K562 (cell line): ENCODE results near the gene UBALD2. TPM values are rescaled to one million over a fixed set of nuclear protein-coding genes. Genes with fewer than 3 reads are reported as not detected.

Experiments used
- GTF3C2 ChIP-seq: IDR thresholded peaks from 3 replicates; pipeline ENCODE4 v1.6.1; 2011; ENCODE audit warnings: borderline replicate concordance, mild to moderate bottlenecking, moderate library complexity; ENCODE audit not compliant: insufficient read length; ENCODE audit errors: extremely low read depth
- MED1 ChIP-seq: sonication (generic); formaldehyde crosslinking; IDR thresholded peaks from 2 replicates; pipeline ENCODE4 v1.8.1; 2023; ENCODE audit warnings: missing genetic modification reagents, borderline replicate concordance
- MNT ChIP-seq, 2 experiments: fragments of 450-650 bp; conservative IDR thresholded peaks; 2 replicates each; pipeline ENCODE4 v1.6.1; 2017; ENCODE audit warnings: mild to moderate bottlenecking in 2 of 2, moderate library complexity in 2 of 2
- REST ChIP-seq, 2 experiments: fragments of 450-650 bp; formaldehyde crosslinking in 1 of 2; IDR thresholded peaks; 2 replicates each; pipeline versions ENCODE4 v1.4.0 to v1.6.1; 2014 to 2020; ENCODE audit warnings: mild to moderate bottlenecking in 2 of 2, borderline replicate concordance in 1 of 2, low read depth in 1 of 2
- ZNF511 ChIP-seq: sonication (generic); formaldehyde crosslinking; IDR thresholded peaks from 2 replicates; pipeline ENCODE4 v1.8.0; 2022; ENCODE audit warnings: mild to moderate bottlenecking, missing genetic modification reagents
- ZNF639 ChIP-seq, 2 experiments: fragments of 200-800 bp in 1 of 2; sonication (Bioruptor generic) in 1 of 2; sonication (generic) in 1 of 2; formaldehyde crosslinking in 1 of 2; IDR thresholded peaks in 1 of 2; conservative IDR thresholded peaks in 1 of 2; 2 replicates each; pipeline versions ENCODE4 v1.5.0 to v1.6.1; 2016 to 2020; ENCODE audit warnings: missing compliant biosample characterization in 1 of 2, missing genetic modification characterization in 1 of 2, missing genetic modification reagents in 1 of 2
- polyA plus RNA-seq, 8 experiments: library from polyadenylated mRNA; depleted of rRNA in 4 of 8; stranded (reverse) in 5 of 8; unstranded in 3 of 8; fragments of >200 nt; fragmentation: Nextera tagmentation in 2 of 8; fragmentation: Illumina TruSeq in 1 of 8; extraction: Ambion mirVana in 2 of 8; extraction: Trizol in 1 of 8; gene quantifications; 2 replicates each; pipeline versions ENCODE4 v1.2.1 to v1.2.3, GENCODE V29; 2011 to 2014; ENCODE audit warnings: inconsistent platforms in 1 of 8, missing spikeins in 1 of 8
- total RNA-seq, 7 experiments: library from RNA; depleted of rRNA in 6 of 7; stranded (reverse); fragments of >200 nt in 6 of 7; fragmentation: Illumina TruSeq in 2 of 7; extraction: Trizol in 2 of 7; gene quantifications; 2 replicates each; pipeline versions ENCODE4 v1.2.1 to v1.2.3, GENCODE V29; 2011 to 2021; ENCODE audit warnings: low replicate concordance in 1 of 7

Gene UBALD2
- total and polyA plus RNA-seq, 9 of the 15 experiments (the other 6 are each of a cell fraction or from before 2014, with no cell fraction given), result 2.3 to 94.1 (median 25.3) TPM

GRCh38 chr17:76246080-76247066 is 18.8 kb upstream of the UBALD2 start (continued):
- TF ChIP-seq REST (IDR thresholded peaks at IDR 0.05; ENCODE audit: borderline replicate concordance), result 0 out of 2 replicates have a peak, but pooled peaks have one; percentile 9
- no peak for TF ChIP-seq REST (CRISPR knock-in tag; IDR thresholded peaks at IDR 0.05; ENCODE audit: low read depth)
- no peak for TF ChIP-seq GTF3C2
- TF ChIP-seq ZNF511 (CRISPR knock-in tag), result peak; percentile 41; the same call in 1 of the 2 replicates
- no peak for TF ChIP-seq ZNF639 (CRISPR knock-in tag; conservative IDR thresholded peaks at IDR 0.05 in 1 of 2, IDR thresholded peaks at IDR 0.05 in 1 of 2)
- TF ChIP-seq MNT (conservative IDR thresholded peaks at IDR 0.05), result peak; percentile 65 to 84
- TF ChIP-seq MED1, result peak; percentile 11; the same call in 1 of the 2 replicates
